PC-9 (cell line): ENCODE data around the gene ATP5MK. TPM values are rescaled to one million over a fixed set of nuclear protein-coding genes. Genes with fewer than 3 reads are reported as not detected.

Experiments
- BruUV-seq: library from RNA; stranded (reverse); fragments of 400-500 nt; replicated peaks from 2 replicates; lab custom pipeline; 2021; lab: Mats Ljungman, UMichigan
- CTCF ChIA-PET: fragments of 300-600 bp; sonication (Branson Sonifier 250); formaldehyde crosslinking; loops from one replicate; lab custom pipeline; 2022; ENCODE audit warnings: antibody characterized with exemption; lab: Charles Lee
- POLR2A ChIA-PET: fragments of 300-600 bp; sonication (Branson Sonifier 250); formaldehyde crosslinking; loops from one replicate; lab custom pipeline; 2022; ENCODE audit warnings: antibody characterized with exemption; ENCODE audit not compliant: unreplicated experiment; lab: Charles Lee
- DNase-seq, 2 experiments: peaks; one replicate each; pipeline versions ENCODE4 v3.0.0 to v3.0.0-alpha.2; 2015 to 2022; ENCODE audit warnings: mixed read lengths in 1 of 2
- H2AFZ ChIP-seq: fragments of 200-600 bp; sonication (generic); 2 replicates; pipeline ENCODE4 v1.8.1; 2017; ENCODE audit warnings: antibody characterized with exemption
- H3F3A ChIP-seq: fragments of 200-600 bp; sonication (generic); 2 replicates; pipeline ENCODE4 v1.8.1; 2017; ENCODE audit warnings: antibody characterized with exemption, mild to moderate bottlenecking, low read depth; ENCODE audit not compliant: insufficient read depth
- H3K27ac ChIP-seq: fragments of 200-600 bp; sonication (generic); 2 replicates; pipeline ENCODE4 v1.6.1; 2016; ENCODE audit warnings: mixed run types
- H3K27me3 ChIP-seq: fragments of 200-600 bp; sonication (generic); 2 replicates; pipeline ENCODE4 v1.6.1; 2016; ENCODE audit warnings: low read depth, mixed run types; ENCODE audit not compliant: insufficient read depth
- H3K36me3 ChIP-seq: fragments of 200-600 bp; sonication (generic); 2 replicates; pipeline ENCODE4 v1.6.1; 2016; ENCODE audit warnings: low read depth, mixed run types
- H3K4me1 ChIP-seq: fragments of 200-600 bp; sonication (generic); replicated peaks from 2 replicates; pipeline ENCODE4 v1.6.1; 2016; ENCODE audit warnings: mixed run types; ENCODE audit not compliant: insufficient read depth
- H3K4me2 ChIP-seq: fragments of 200-600 bp; sonication (generic); 2 replicates; pipeline ENCODE4 v1.6.1; 2017; ENCODE audit warnings: mixed run types
- H3K4me3 ChIP-seq: fragments of 200-600 bp; sonication (generic); 2 replicates; pipeline ENCODE4 v1.6.1; 2016; ENCODE audit warnings: mixed run types
- H3K79me2 ChIP-seq: fragments of 200-600 bp; sonication (generic); 2 replicates; pipeline ENCODE4 v1.6.1; 2017; ENCODE audit warnings: low read depth, mixed run types
- H3K9me2 ChIP-seq: fragments of 200-600 bp; sonication (generic); 2 replicates; pipeline ENCODE4 v1.8.1; 2017; ENCODE audit warnings: mild to moderate bottlenecking; ENCODE audit not compliant: insufficient read depth
- H3K9me3 ChIP-seq: fragments of 200-600 bp; sonication (generic); 2 replicates; pipeline ENCODE4 v1.8.1; 2016; ENCODE audit warnings: low read depth; ENCODE audit not compliant: insufficient read depth
- H4K20me1 ChIP-seq: fragments of 200-600 bp; sonication (generic); 2 replicates; pipeline ENCODE4 v1.8.1; 2017; ENCODE audit not compliant: insufficient read depth
- CTCF ChIP-seq: fragments of 200-600 bp; sonication (generic); conservative IDR thresholded peaks from 2 replicates; pipeline ENCODE4 v1.6.1; 2017; ENCODE audit warnings: mixed run types, antibody characterized with exemption, mild to moderate bottlenecking, moderate library complexity
- EZH2 ChIP-seq: fragments of 200-600 bp; sonication (generic); IDR thresholded peaks from 2 replicates; pipeline ENCODE4 v1.8.0; 2017; ENCODE audit warnings: antibody characterized with exemption, low read depth
- intact Hi-C: fragments of 100-400 bp; cut with micrococcal nuclease; formaldehyde crosslinking; loops from one replicate; pipeline ENCODE4 v1.10.0; 2022; ENCODE audit not compliant: unreplicated experiment
- total RNA-seq: library from RNA; stranded (reverse); gene quantifications from 2 replicates; pipeline ENCODE4 v1.2.3, GENCODE V29; 2021

ATP5MK gene
- total RNA-seq, 1 experiment from 2014 or later: 230 TPM

- POLR2A ChIA-PET: no interaction called here
- CTCF ChIA-PET: no interaction called here
- no peak overlapping the region for H3K4me2 ChIP-seq
Measured at GRCh38 chr10:103433858-103434257, 37.6 kb upstream of the ATP5MK start.

DNA sequence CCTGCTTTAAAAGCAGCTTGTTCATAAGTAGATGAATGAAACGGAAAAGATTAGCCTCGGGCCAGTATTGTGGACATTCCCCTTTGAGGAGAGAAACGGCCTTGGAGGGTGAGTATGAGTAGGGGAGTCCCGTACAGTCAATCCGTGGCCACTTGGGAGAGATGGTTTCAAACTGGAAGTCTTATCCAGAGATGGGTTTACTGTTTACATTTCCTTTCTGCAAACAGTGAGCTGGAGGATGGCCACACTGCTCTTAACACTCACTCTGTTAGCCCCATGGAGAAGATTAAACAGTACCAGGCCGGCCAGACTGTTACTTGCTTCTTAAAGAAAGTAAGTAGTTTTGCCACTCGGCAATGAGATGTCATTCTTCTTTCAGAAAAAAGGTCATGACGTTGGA, 35.6 kb upstream of the ATP5MK start:
- POLR2A ChIA-PET: no interaction called here
- Histone ChIP-seq H3K9me2 (no peaks in the 10 kb centered on the region), H3K4me1 (no peaks in the 10 kb centered on the region), H3K79me2 (no peaks in the 10 kb centered on the region), H3K27ac (no peak overlapping the region), H2AFZ (no peak overlapping the region), H3K9me3 (no peaks in the 10 kb centered on the region), H3K4me3 (no peak overlapping the region), H3K36me3 (0 out of 2 replicates have a peak, but pooled peaks cover 7% of the 10 kb centered on the region), H3K27me3 (no peaks in the 10 kb centered on the region), H3F3A (no peaks in the 10 kb centered on the region), H3K4me2 (no peak overlapping the region), H4K20me1 (no peaks in the 10 kb centered on the region)
- CTCF ChIA-PET: no interaction called here
- TF ChIP-seq EZH2 (no peak), CTCF (no peak)
- no TSS peak for BruUV-seq
- no peak for DNase-seq
- intact Hi-C loops: no loop called here

More at GRCh38 chr10:103433858-103434257, 37.6 kb upstream of the ATP5MK start:
- TF ChIP-seq EZH2 (no peak), CTCF (no peak)
- Histone ChIP-seq H3K27me3 (no peaks in the 10 kb centered on the region), H3K4me1 (no peaks in the 10 kb centered on the region), H3K9me2 (no peaks in the 10 kb centered on the region), H3K9me3 (no peaks in the 10 kb centered on the region), H2AFZ (no peak overlapping the region), H4K20me1 (no peaks in the 10 kb centered on the region), H3K27ac (no peak overlapping the region), H3F3A (no peaks in the 10 kb centered on the region), H3K4me3 (no peak overlapping the region), H3K79me2 (no peaks in the 10 kb centered on the region), H3K36me3 (0 out of 2 replicates have a peak, but pooled peaks cover 6% of the 10 kb centered on the region)
- intact Hi-C loops: no loop called here
- no TSS peak for BruUV-seq
- no peak for DNase-seq

DNA sequence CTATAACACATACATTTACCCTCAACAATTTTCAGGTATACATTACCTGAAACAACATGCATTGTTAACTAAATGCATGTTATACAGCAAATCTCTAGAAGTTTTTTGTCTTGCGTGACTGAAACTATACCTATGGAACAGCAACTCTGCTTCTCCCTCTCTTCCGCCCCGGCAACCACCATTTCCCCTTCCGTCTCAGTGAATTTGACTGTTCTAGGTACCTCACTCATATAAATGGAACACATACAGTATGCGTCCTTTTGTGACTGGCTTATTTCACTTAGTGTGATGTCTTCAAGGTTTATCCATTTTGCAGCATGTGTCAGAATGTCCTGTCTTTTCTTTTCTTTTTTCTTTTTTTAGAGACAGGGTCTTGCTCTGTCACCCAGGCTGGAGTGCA, 33.4 kb upstream of the ATP5MK start:
- H3K4me1 ChIP-seq: no peaks in the 10 kb centered on the region
- no peak overlapping the region for H3K4me2 ChIP-seq
- H3F3A ChIP-seq: no peaks in the 10 kb centered on the region
- no peak overlapping the region for H3K4me3 ChIP-seq
- H3K79me2 ChIP-seq: no peaks in the 10 kb centered on the region
- BruUV-seq: no TSS peak
- CTCF ChIA-PET: no interaction called here
- no peaks in the 10 kb centered on the region for H3K9me3 ChIP-seq
- H3K27me3 ChIP-seq: no peaks in the 10 kb centered on the region
- DNase-seq: no peak
- 0 out of 2 replicates have a peak, but pooled peaks cover 7% of the 10 kb centered on the region for H3K36me3 ChIP-seq
- no peak overlapping the region for H2AFZ ChIP-seq
- POLR2A ChIA-PET: no interaction called here
- no peaks in the 10 kb centered on the region for H3K9me2 ChIP-seq
- intact Hi-C loops: no loop called here
- TF ChIP-seq CTCF: no peak
- TF ChIP-seq EZH2: no peak
- H3K27ac ChIP-seq: no peak overlapping the region
- H4K20me1 ChIP-seq: no peaks in the 10 kb centered on the region
